Mucosa of descending colon (tissue), 3 donors: Measurements from ENCODE around the gene CCDC32. TPM values are rescaled to one million over a fixed set of nuclear protein-coding genes. Genes with fewer than 3 reads are reported as not detected.

Experiments
- ATAC-seq: fragments of 200-7000 bp; cut with Tn5 transposase; one replicate; pipeline ENCODE4 v1.9.1; 2020; ENCODE audit warnings: mild to moderate bottlenecking, moderate library complexity
- DNase-seq, 3 donors: peaks; one replicate each; pipeline ENCODE4 v3.0.0-alpha.2; 2020
- H3K36me3 ChIP-seq: fragments of 200-600 bp; one replicate; pipeline ENCODE4 v1.8.0; 2021; ENCODE audit warnings: low read depth, mild to moderate bottlenecking
- H3K4me1 ChIP-seq: fragments of 200-600 bp; one replicate; pipeline ENCODE4 v1.8.0; 2021; ENCODE audit warnings: low read depth, mild to moderate bottlenecking
- H3K4me3 ChIP-seq: fragments of 200-600 bp; one replicate; pipeline ENCODE4 v1.8.0; 2021; ENCODE audit warnings: mild to moderate bottlenecking
- H3K9me3 ChIP-seq: fragments of 200-600 bp; one replicate; pipeline ENCODE4 v1.8.0; 2021; ENCODE audit warnings: mild to moderate bottlenecking
- intact Hi-C, 2 donors: fragments of 100-400 bp; cut with DNase I in 1 of 2; cut with micrococcal nuclease in 1 of 2; formaldehyde crosslinking; loops; one replicate each; pipeline versions ENCODE4 v1.11.0 to v1.11.1; 2022; cut with DNase I, micrococcal nuclease
- long read RNA-seq, 2 donors: library from polyadenylated mRNA; unstranded; transcript quantifications; one replicate each; pipeline ENCODE4 v2.0.0, GENCODE V29; 2019 to 2021
- total RNA-seq, 3 donors: library from RNA; stranded (reverse); fragmentation: NEBNext Ultra II Directional in 2 of 3; extraction: Animal tissue kit (Norgen Biotek cat#: 25700) in 2 of 3; gene quantifications; one replicate each; pipeline versions ENCODE4 v1.2.1 to v1.2.4, GENCODE V29; 2021 to 2023
- TF ChIP-seq, protein P1 (sequence below): fragments of 200-600 bp; IDR thresholded peaks from one replicate; pipeline ENCODE4 v1.8.0; 2022; ENCODE audit warnings: antibody characterized with exemption, mild to moderate bottlenecking
- donor health status: DM: no; HTN: no; CAD: no; lungs with moderate emphysema.
- donor health status: DM: no; HTN: no; CAD: no.
- donor health status: DM: no; HTN: yes; CAD: no.

The CCDC32 gene, protein sequence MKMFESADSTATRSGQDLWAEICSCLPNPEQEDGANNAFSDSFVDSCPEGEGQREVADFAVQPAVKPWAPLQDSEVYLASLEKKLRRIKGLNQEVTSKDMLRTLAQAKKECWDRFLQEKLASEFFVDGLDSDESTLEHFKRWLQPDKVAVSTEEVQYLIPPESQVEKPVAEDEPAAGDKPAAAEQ
- 10 to 100 TPM; 32.6 to 35.0 (median 32.8) TPM for total RNA-seq
- long read RNA-seq, donor 1, full-length matches to known transcripts, result 29 of 38 reads
- long read RNA-seq, donor 1, partial matches to known transcripts, result 0 of 38 reads
- long read RNA-seq, donor 1, other reads (novel, unspliced or antisense), result 9 of 38 reads
- long read RNA-seq, donor 2, transcript CCDC32-202 (4 exons, 1,519 nt), result major isoform, 21 of 30 reads
- long read RNA-seq, donor 2, partial matches to known transcripts, result 1 of 30 reads
- long read RNA-seq, donor 2, other reads (novel, unspliced or antisense), result 6 of 30 reads

DNA sequence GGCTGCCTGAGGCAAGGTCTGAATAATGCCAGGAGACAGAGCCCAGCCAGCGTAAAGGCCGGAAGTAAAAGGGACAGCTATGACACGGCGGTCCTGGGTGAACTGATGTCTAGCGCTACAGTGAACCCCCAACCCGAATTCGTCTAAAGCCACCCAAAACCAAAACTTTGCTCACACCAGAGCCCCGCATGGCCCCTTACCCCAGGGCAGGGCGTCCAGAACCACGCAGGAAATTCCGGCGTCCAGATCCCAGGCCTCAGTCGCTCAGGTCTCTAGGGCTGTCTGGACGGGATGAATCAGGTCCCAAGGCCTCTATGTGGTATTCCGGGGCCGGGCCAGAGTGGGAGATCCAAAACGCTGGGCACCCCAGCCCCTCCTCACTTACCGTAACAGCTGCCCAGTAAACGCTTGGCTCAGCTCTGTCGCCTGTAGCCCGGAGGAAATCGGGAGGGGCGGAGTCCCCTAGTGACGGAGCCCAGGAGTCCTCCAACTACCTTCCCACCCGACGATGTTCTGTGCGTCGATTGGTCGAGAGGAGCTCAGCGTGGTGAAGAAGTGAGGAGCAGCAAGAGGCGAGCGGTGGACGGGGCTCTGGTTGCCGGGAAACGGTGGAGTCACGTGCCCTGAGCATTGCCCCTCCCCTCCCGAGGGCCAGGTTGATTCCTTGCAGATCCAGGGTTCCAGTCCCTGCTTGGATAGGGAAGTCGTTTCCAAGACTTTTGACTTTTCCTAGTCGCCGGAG lies at the start of gene CCDC32:
CCDC32 (minus strand) TSS at position 452 of the 742 bp plus-strand sequence. CDS start 2,027 bp downstream, outside the sequence.
- H3K9me3 ChIP-seq, result no peaks in the 10 kb centered on the region
- H3K4me1 ChIP-seq, result peaks cover 10% of the 10 kb centered on the region
- peak; percentile 96 for ATAC-seq
- H3K36me3 ChIP-seq, result peaks cover 4% of the 10 kb centered on the region
- intact Hi-C loops, result no loop called here
- DNase-seq, result peak; percentile 95 to 99 (median 97)
- H3K4me3 ChIP-seq, result peak within 1 kb of the TSS; percentile 78
- TF ChIP-seq, protein P1, sequence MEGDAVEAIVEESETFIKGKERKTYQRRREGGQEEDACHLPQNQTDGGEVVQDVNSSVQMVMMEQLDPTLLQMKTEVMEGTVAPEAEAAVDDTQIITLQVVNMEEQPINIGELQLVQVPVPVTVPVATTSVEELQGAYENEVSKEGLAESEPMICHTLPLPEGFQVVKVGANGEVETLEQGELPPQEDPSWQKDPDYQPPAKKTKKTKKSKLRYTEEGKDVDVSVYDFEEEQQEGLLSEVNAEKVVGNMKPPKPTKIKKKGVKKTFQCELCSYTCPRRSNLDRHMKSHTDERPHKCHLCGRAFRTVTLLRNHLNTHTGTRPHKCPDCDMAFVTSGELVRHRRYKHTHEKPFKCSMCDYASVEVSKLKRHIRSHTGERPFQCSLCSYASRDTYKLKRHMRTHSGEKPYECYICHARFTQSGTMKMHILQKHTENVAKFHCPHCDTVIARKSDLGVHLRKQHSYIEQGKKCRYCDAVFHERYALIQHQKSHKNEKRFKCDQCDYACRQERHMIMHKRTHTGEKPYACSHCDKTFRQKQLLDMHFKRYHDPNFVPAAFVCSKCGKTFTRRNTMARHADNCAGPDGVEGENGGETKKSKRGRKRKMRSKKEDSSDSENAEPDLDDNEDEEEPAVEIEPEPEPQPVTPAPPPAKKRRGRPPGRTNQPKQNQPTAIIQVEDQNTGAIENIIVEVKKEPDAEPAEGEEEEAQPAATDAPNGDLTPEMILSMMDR, result no peak

DNA sequence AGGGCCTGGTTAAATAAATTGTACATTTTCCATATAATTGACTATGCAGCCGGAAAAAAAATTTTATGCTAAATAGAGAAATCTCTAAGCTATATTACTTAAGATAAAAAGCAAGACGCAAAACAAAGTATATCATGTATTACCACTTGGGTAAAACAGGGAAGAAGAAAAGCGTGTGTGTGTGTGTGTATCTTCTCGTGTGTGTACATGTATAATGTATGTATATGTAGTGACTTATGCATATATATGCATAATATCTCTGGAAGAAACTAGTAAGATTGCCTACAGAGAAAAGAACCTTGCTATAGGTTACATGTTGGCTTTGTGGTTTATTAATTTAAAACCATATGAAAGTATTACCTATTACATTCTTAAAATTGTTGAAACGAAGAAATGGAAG lies 48.2 kb upstream of the CCDC32 start:
- no peaks in the 10 kb centered on the region for H3K9me3 ChIP-seq
- no peak for ATAC-seq
- H3K4me1 ChIP-seq, result peaks cover 3% of the 10 kb centered on the region
- H3K4me3 ChIP-seq, result no peak overlapping the region
- intact Hi-C loops, result no loop called here
- TF ChIP-seq, protein P1, result no peak
- H3K36me3 ChIP-seq, result no peaks in the 10 kb centered on the region
- DNase-seq, result no peak

DNA sequence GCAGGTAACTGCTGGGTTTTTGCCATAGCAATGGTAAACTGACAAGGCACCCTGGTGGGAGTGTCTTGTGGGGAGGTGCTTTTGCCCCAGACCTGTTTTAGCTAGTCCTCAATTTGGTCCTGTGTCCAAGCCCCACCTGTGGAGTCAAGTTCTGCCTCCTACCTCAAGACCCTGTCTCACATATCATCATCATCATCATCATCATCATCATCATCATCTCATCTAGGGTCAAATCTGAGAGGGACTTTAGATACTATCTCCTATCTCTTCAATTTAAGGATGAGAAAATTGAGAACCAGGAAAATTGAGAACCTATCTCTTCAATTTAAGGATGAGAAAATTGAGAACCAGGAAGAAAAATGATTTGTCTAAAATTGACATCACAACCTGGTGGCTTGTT lies 39.1 kb upstream of the CCDC32 start:
- Histone ChIP-seq H3K4me1 (no peaks in the 10 kb centered on the region), H3K4me3 (no peak overlapping the region), H3K9me3 (no peaks in the 10 kb centered on the region), H3K36me3 (no peaks in the 10 kb centered on the region)
- ATAC-seq, result no peak
- TF ChIP-seq, protein P1, result no peak
- no peak for DNase-seq
- intact Hi-C loops, result no loop called here

DNA sequence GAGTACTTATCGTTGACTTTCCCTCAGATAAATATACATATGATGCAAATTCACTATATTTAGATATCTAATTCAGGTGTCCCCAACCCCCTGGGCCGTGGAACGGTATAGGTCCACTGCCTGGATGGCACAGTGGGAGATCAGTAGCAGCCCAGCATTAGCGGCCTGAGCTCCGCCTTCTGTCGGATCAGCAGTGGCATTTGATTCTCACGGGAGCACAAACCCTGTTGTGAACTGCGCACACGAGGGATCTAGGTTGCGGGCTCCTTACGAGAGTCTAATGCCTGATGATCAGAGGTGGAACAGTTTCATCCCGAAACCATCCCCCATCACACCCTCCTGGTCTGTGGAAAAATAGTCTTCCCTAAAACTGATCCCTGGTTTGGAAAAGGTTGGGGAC lies 36.1 kb upstream of the CCDC32 start:
- DNase-seq (no peak), ATAC-seq (no peak)
- Histone ChIP-seq H3K36me3 (no peaks in the 10 kb centered on the region), H3K4me1 (no peaks in the 10 kb centered on the region), H3K4me3 (no peak overlapping the region), H3K9me3 (no peaks in the 10 kb centered on the region)
- intact Hi-C loops, result no loop called here
- TF ChIP-seq, protein P1, result no peak

DNA sequence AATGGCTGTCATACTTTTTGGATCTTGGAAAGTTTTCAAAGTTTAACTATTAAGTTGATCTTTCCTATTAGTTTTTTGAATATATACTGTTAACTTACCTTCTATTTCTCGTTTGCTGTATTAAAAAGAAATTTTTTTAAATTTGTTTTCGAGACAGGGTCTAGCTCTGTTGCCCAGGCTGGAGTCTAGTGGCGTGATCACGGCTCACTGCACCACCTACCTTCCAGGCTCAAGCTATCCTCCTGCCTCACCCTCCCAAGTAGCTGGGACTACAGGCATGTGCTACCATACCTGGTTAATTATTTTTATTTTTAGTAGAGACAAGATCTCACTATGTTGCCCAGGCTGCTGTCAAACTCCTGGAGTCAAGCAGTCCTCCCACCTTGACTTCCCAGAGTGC lies 33.8 kb upstream of the CCDC32 start:
- ATAC-seq (no peak), DNase-seq (no peak)
- no peak overlapping the region for H3K4me3 ChIP-seq
- TF ChIP-seq, protein P1, result no peak
- H3K36me3 ChIP-seq, result no peaks in the 10 kb centered on the region
- no peaks in the 10 kb centered on the region for H3K4me1 ChIP-seq
- H3K9me3 ChIP-seq, result no peaks in the 10 kb centered on the region
- intact Hi-C loops, result no loop called here
